A673 (cell line): ENCODE measurements around the gene HMGCR. TPM values are rescaled to one million over a fixed set of nuclear protein-coding genes. Genes with fewer than 3 reads are reported as not detected.

ENCODE experiments used
- BruUV-seq: library from RNA; stranded (reverse); fragments of 400-500 nt; replicated peaks from 2 replicates; lab custom pipeline; 2021; lab: Mats Ljungman, UMichigan
- CTCF ChIA-PET: fragments of 300-600 bp; sonication (Branson Sonifier 250); formaldehyde crosslinking; loops from one replicate; lab custom pipeline; 2022; ENCODE audit warnings: antibody characterized with exemption; lab: Charles Lee
- POLR2A ChIA-PET: fragments of 300-600 bp; sonication (Branson Sonifier 250); formaldehyde crosslinking; loops from one replicate; lab custom pipeline; 2022; ENCODE audit warnings: antibody characterized with exemption; ENCODE audit not compliant: low non-redundant PET; lab: Charles Lee
- DNase-seq: peaks from one replicate; pipeline ENCODE4 v3.0.0-alpha.2; 2015; ENCODE audit warnings: low spot score
- H3K27ac ChIP-seq: fragments of 200-600 bp; sonication (generic); 2 replicates; pipeline ENCODE4 v1.5.1; 2016; ENCODE audit warnings: mixed run types, low read depth, mild to moderate bottlenecking, mixed read lengths, antibody characterized with exemption, low read length; ENCODE audit not compliant: poor library complexity, severe bottlenecking
- H3K27me3 ChIP-seq: fragments of 200-600 bp; sonication (generic); replicated peaks from 2 replicates; pipeline ENCODE4 v1.6.1; 2017; ENCODE audit warnings: mixed run types, low read depth, mild to moderate bottlenecking, mixed read lengths, antibody characterized with exemption, low read length; ENCODE audit not compliant: insufficient read depth, poor library complexity
- H3K36me3 ChIP-seq: fragments of 200-600 bp; sonication (generic); 2 replicates; pipeline ENCODE4 v1.6.1; 2016; ENCODE audit warnings: mixed run types, mild to moderate bottlenecking, mixed read lengths, antibody characterized with exemption, low read length; ENCODE audit not compliant: insufficient read depth, poor library complexity, severe bottlenecking
- H3K4me1 ChIP-seq: fragments of 200-600 bp; sonication (generic); 2 replicates; pipeline ENCODE4 v1.6.1; 2017; ENCODE audit warnings: mixed run types, mild to moderate bottlenecking, mixed read lengths, antibody characterized with exemption, low read length; ENCODE audit not compliant: insufficient read depth, poor library complexity, severe bottlenecking
- H3K4me3 ChIP-seq: fragments of 200-600 bp; sonication (generic); 2 replicates; pipeline ENCODE4 v1.5.1; 2016; ENCODE audit warnings: low read depth, mixed run types, mild to moderate bottlenecking, mixed read lengths, low read length; ENCODE audit not compliant: poor library complexity, severe bottlenecking
- H3K9me3 ChIP-seq: fragments of 200-600 bp; sonication (generic); 2 replicates; pipeline ENCODE4 v1.6.1; 2016; ENCODE audit warnings: mixed run types, low read depth, mild to moderate bottlenecking, mixed read lengths, antibody characterized with exemption, low read length; ENCODE audit not compliant: poor library complexity, severe bottlenecking
- EZH2 ChIP-seq: fragments of 200-600 bp; sonication (generic); IDR thresholded peaks from 2 replicates; pipeline ENCODE4 v1.6.1; 2017; ENCODE audit warnings: borderline replicate concordance, low read depth, mild to moderate bottlenecking, mixed read lengths, antibody characterized with exemption, low read length; ENCODE audit not compliant: poor library complexity, severe bottlenecking
- intact Hi-C: fragments of 100-400 bp; cut with micrococcal nuclease; formaldehyde crosslinking; loops from one replicate; pipeline ENCODE4 v1.10.0; 2022; ENCODE audit not compliant: unreplicated experiment
- total RNA-seq: library from RNA; stranded (reverse); gene quantifications from 2 replicates; pipeline ENCODE4 v1.2.3, GENCODE V29; 2021
- TF ChIP-seq, protein P1 (sequence below): fragments of 300-800, 200-600 bp; sonication (generic); conservative IDR thresholded peaks from 2 replicates; pipeline ENCODE4 v1.5.1; 2017; ENCODE audit warnings: low read depth, mild to moderate bottlenecking, antibody characterized with exemption, low read length, moderate library complexity, mixed read lengths

HMGCR gene
- total RNA-seq, 1 experiment from 2014 or later: 168 TPM

DNA sequence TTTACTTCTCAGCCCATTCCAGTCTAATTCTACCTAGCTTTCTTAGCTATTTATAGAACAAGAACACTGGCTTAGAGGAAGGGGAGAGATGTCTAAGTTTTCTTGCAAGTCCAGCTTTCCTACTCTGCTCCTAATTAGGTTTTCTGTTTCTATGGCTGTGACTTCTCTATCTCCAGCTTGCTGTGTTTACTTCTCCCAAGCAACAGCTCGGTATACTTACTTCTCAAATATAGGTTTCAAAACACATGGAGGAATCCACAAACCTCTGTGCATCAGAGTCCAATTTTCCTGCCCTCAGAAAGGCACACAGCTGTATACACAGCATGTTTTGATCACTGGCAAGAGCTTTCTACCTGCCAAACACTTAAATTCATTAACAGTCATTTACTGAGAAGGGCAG, 17.4 kb upstream of the HMGCR start:
- intact Hi-C loops: no loop called here
- no peak for TF ChIP-seq EZH2
- TF ChIP-seq, protein P1, sequence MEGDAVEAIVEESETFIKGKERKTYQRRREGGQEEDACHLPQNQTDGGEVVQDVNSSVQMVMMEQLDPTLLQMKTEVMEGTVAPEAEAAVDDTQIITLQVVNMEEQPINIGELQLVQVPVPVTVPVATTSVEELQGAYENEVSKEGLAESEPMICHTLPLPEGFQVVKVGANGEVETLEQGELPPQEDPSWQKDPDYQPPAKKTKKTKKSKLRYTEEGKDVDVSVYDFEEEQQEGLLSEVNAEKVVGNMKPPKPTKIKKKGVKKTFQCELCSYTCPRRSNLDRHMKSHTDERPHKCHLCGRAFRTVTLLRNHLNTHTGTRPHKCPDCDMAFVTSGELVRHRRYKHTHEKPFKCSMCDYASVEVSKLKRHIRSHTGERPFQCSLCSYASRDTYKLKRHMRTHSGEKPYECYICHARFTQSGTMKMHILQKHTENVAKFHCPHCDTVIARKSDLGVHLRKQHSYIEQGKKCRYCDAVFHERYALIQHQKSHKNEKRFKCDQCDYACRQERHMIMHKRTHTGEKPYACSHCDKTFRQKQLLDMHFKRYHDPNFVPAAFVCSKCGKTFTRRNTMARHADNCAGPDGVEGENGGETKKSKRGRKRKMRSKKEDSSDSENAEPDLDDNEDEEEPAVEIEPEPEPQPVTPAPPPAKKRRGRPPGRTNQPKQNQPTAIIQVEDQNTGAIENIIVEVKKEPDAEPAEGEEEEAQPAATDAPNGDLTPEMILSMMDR: no peak
- H3K9me3 ChIP-seq: no peaks in the 10 kb centered on the region
- H3K4me1 ChIP-seq: no peaks in the 10 kb centered on the region
- H3K36me3 ChIP-seq: no peaks in the 10 kb centered on the region
- no peaks in the 10 kb centered on the region for H3K27me3 ChIP-seq
- no TSS peak for BruUV-seq
- H3K4me3 ChIP-seq: no peak overlapping the region
- CTCF ChIA-PET: no interaction called here
- POLR2A ChIA-PET: no interaction called here
- H3K27ac ChIP-seq: no peak overlapping the region
- no peak for DNase-seq

DNA sequence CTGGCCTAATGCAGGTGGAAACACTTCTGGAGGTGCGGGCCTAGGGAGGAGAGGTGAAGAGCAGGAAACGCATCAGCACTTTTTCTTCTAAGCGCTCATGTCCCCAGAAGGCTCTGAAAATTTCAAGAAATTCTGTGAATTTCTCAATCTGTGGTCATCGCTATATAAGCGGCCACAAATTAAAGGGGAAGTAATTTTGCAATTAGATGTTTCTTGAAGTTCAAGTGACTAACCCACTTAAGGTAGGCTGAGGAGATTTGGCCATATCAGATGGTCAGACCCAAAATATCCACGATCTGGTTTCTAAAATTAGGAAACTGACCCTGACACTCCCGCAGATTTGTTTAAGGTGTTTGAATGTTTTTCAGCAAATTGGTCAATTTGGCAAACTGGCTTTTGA, 16.6 kb upstream of the HMGCR start:
- Histone ChIP-seq H3K9me3 (no peaks in the 10 kb centered on the region), H3K36me3 (no peaks in the 10 kb centered on the region), H3K4me3 (no peak overlapping the region), H3K27me3 (no peaks in the 10 kb centered on the region), H3K4me1 (no peaks in the 10 kb centered on the region), H3K27ac (no peak overlapping the region)
- intact Hi-C loops: no loop called here
- CTCF ChIA-PET: no interaction called here
- DNase-seq: no peak
- POLR2A ChIA-PET: no interaction called here
- no TSS peak for BruUV-seq
- TF ChIP-seq EZH2: no peak

DNA sequence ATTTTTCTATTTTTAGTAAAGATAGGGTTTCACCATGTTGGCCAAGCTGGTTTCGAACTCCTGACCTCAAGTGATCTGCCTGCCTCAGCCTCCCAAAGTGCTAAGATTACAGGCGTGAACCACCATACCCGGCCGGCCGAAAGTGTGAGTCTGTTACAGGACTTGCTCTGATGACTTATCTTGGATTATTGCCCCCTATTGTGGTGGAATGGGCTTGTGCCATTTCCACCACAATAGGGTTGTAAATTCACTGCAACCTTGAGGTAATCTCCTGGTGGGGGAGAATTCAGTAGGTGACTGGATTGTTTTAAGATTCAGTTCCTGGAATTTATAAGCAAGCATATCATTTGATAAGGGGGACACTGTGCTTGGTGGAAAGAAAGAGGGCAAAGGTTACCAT, 15.0 kb upstream of the HMGCR start:
- ChIA-PET CTCF (no interaction called here), POLR2A (no interaction called here)
- no peaks in the 10 kb centered on the region for H3K9me3 ChIP-seq
- no peaks in the 10 kb centered on the region for H3K27me3 ChIP-seq
- no TSS peak for BruUV-seq
- intact Hi-C loops: no loop called here
- no peaks in the 10 kb centered on the region for H3K4me1 ChIP-seq
- H3K36me3 ChIP-seq: no peaks in the 10 kb centered on the region
- no peak overlapping the region for H3K27ac ChIP-seq
- H3K4me3 ChIP-seq: no peak overlapping the region
- no peak for DNase-seq
- no peak for TF ChIP-seq EZH2
- TF ChIP-seq, protein P1: no peak

DNA sequence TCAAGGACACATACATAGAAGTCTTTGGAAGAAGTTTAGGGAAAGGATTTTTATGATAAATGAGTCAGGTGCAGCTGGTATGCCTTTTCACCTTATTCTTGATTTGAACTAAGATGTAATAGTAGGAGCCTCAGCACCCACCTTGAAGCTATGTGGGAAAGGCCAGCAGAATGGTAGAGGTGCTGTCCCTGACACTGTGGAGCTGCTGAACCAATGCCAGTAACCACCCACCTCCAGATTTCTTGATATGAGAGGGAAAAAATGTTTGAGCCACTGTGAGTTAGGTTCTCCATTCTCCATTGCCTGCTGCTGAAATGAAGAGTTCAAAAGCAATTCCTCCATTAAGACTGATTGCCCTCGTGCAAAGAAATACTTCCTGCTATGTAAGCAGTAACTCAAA, 12.2 kb upstream of the HMGCR start:
- H3K36me3 ChIP-seq: no peaks in the 10 kb centered on the region
- TF ChIP-seq EZH2: no peak
- TF ChIP-seq, protein P1: no peak
- intact Hi-C loops: no loop called here
- no peaks in the 10 kb centered on the region for H3K4me1 ChIP-seq
- H3K27ac ChIP-seq: no peak overlapping the region
- H3K27me3 ChIP-seq: no peaks in the 10 kb centered on the region
- ChIA-PET POLR2A (no interaction called here), CTCF (no interaction called here)
- no TSS peak for BruUV-seq
- H3K9me3 ChIP-seq: no peaks in the 10 kb centered on the region
- H3K4me3 ChIP-seq: no peak overlapping the region
- no peak for DNase-seq
